Esophagus squamous epithelium (tissue), 5 donors: ENCODE results near the gene SMIM35. TPM values are rescaled to one million over a fixed set of nuclear protein-coding genes. Genes with fewer than 3 reads are reported as not detected.
"Not testable (repeated sequence)": the region's sequence is repeated elsewhere in the genome, so short reads cannot be mapped to it uniquely, and the experiment has no call there.

Experiments used
- DNase-seq: peaks from one replicate; lab custom pipeline; 2025; lab: John Stamatoyannopoulos, UW
- H3K27ac ChIP-seq, 4 donors: fragments of 200-600 bp; sonication (generic); one replicate each; pipeline ENCODE4 v1.5.1; 2016 to 2019; ENCODE audit warnings: mild to moderate bottlenecking in 1 of 4
- H3K27me3 ChIP-seq, 4 donors: fragments of 200-600 bp; sonication (generic); 1 replicate in 3 of 4; 2 replicates in 1 of 4; pipeline versions ENCODE4 v1.5.1 to v1.6.0; 2017 to 2021; ENCODE audit warnings: antibody characterized with exemption in 1 of 4
- H3K36me3 ChIP-seq, 3 donors: fragments of 200-600 bp; sonication (generic); one replicate each; pipeline ENCODE4 v1.5.1; 2016 to 2019
- H3K4me1 ChIP-seq, 3 donors: fragments of 200-600 bp; sonication (generic); one replicate each; pipeline ENCODE4 v1.5.1; 2017 to 2019
- H3K4me3 ChIP-seq, 4 donors: fragments of 200-600 bp; sonication (generic); 1 replicate in 3 of 4; 2 replicates in 1 of 4; pipeline ENCODE4 v1.5.1; 2016 to 2019; ENCODE audit warnings: mild to moderate bottlenecking in 2 of 4, moderate library complexity in 1 of 4
- H3K9me3 ChIP-seq, 3 donors: fragments of 200-600 bp; sonication (generic); one replicate each; pipeline ENCODE4 v1.5.1; 2016 to 2019
- CTCF ChIP-seq, 6 experiments: fragments of 450-650 bp in 4 of 6; fragments of 200-600 bp in 2 of 6; sonication (generic) in 2 of 6; IDR thresholded peaks; one replicate each; pipeline ENCODE4 v1.5.1; 2016 to 2019; ENCODE audit warnings: antibody characterized with exemption in 6 of 6, mild to moderate bottlenecking in 4 of 6, moderate library complexity in 4 of 6
- POLR2A ChIP-seq, 4 donors: fragments of 450-650 bp; IDR thresholded peaks; one replicate each; pipeline ENCODE4 v1.6.1; 2017; ENCODE audit warnings: antibody characterized with exemption in 4 of 4, mild to moderate bottlenecking in 4 of 4, moderate library complexity in 3 of 4
- WGBS, 2 donors: methylation state at CpG; one replicate each; pipeline ENCODE4 v1.1.5; 2018; 5-methylcytosine and 5-hydroxymethylcytosine counted together
- intact Hi-C: fragments of 100-400 bp; cut with DNase I; formaldehyde crosslinking; loops from one replicate; pipeline ENCODE4 v1.15.0; 2022
- total RNA-seq, 4 donors: library from RNA; depleted of rRNA; stranded (reverse); fragments of >200 nt; gene quantifications; one replicate each; pipeline ENCODE4 v1.1.0, GENCODE V29; 2016
- donor health status: DM: yes; HTN: yes; CAD: no.

The SMIM35 gene
- total RNA-seq, 4 donors from 2014 or later, result not detected

- intact Hi-C loops, result no loop called here
- H3K36me3 ChIP-seq, result no peaks in the 10 kb centered on the region
- peak overlapping the region in 1 of 4 donors; percentile 2 for H3K27ac ChIP-seq
- peaks cover 0 to 29% (median 0%) of the 10 kb centered on the region in 4 donors for H3K27me3 ChIP-seq
- DNase-seq, result no peak
- no peak for TF ChIP-seq POLR2A (IDR thresholded peaks at IDR 0.05)
- peaks cover under 1 to 3% (median 1%) of the 10 kb centered on the region in 3 donors for H3K4me1 ChIP-seq
- no peaks in the 10 kb centered on the region for H3K9me3 ChIP-seq
- WGBS, 2 donors, result 82 to 83% methylated on average over 3 of the region's 3 CpGs
- no peak overlapping the region for H3K4me3 ChIP-seq
Observed at GRCh38 chr11:117980720-117981119, 106.0 kb downstream of the SMIM35 start.

- Histone ChIP-seq H3K36me3 (no peaks in the 10 kb centered on the region), H3K4me1 (no peaks in the 10 kb centered on the region), H3K9me3 (no peaks in the 10 kb centered on the region), H3K4me3 (no peak overlapping the region), H3K27ac (no peak overlapping the region), H3K27me3 (peaks cover 0 to 29% (median 0%) of the 10 kb centered on the region in 4 donors)
- 27 to 38% methylated on average over 2 of the region's 2 CpGs for WGBS, 2 donors
- TF ChIP-seq POLR2A (IDR thresholded peaks at IDR 0.05) (no peak), CTCF (IDR thresholded peaks at IDR 0.05) (no peak)
- no peak for DNase-seq
- intact Hi-C loops, result no loop called here
Observed at GRCh38 chr11:117980280-117980679, 106.5 kb downstream of the SMIM35 start.

- H3K4me1 ChIP-seq, result no peaks in the 10 kb centered on the region
- no peak overlapping the region for H3K4me3 ChIP-seq
- peak overlapping the region in 2 of 4 donors; percentile 52 to 62 for H3K27ac ChIP-seq
- TF ChIP-seq POLR2A (IDR thresholded peaks at IDR 0.05) (peak in 2 of 4 donors; percentile 24 to 42), CTCF (IDR thresholded peaks at IDR 0.05) (no peak)
- WGBS, 2 donors, result 67 to 72% methylated on average over 7 of the region's 7 CpGs
- no peaks in the 10 kb centered on the region for H3K36me3 ChIP-seq
- H3K27me3 ChIP-seq, result peaks cover 0 to 29% (median 0%) of the 10 kb centered on the region in 4 donors
- intact Hi-C loops, result no loop called here
- no peaks in the 10 kb centered on the region for H3K9me3 ChIP-seq
- DNase-seq, result no peak
Observed at GRCh38 chr11:117979481-117980211, 107.1 kb downstream of the SMIM35 start.

GRCh38 chr11:117978991-117979390 is 107.8 kb downstream of the SMIM35 start:
- H3K36me3 ChIP-seq, result no peaks in the 10 kb centered on the region
- H3K27me3 ChIP-seq, result peaks cover 0 to 29% (median 0%) of the 10 kb centered on the region in 4 donors
- intact Hi-C loops, result no loop called here
- no peaks in the 10 kb centered on the region for H3K9me3 ChIP-seq
- TF ChIP-seq CTCF (IDR thresholded peaks at IDR 0.05), result no peak
- no peak for TF ChIP-seq POLR2A (IDR thresholded peaks at IDR 0.05)
- no peak overlapping the region for H3K4me3 ChIP-seq
- peak overlapping the region in 2 of 4 donors; percentile 52 to 62 for H3K27ac ChIP-seq
- no peak for DNase-seq
- H3K4me1 ChIP-seq, result no peaks in the 10 kb centered on the region
- 68 to 83% methylated on average over 2 to 4 of the region's 4 CpGs for WGBS, 2 donors

GRCh38 chr11:117978291-117978910 is 108.4 kb downstream of the SMIM35 start:
- intact Hi-C loops, H3K4me1 ChIP-seq, H3K36me3 ChIP-seq, H3K27ac ChIP-seq, DNase-seq, H3K9me3 ChIP-seq, H3K4me3 ChIP-seq: not testable (repeated sequence)
- 73 to 97% methylated on average over 2 to 7 of the region's 36 CpGs for WGBS, 2 donors
- H3K27me3 ChIP-seq, result peaks cover 0 to 29% (median 0%) of the 10 kb centered on the region in 4 donors

GRCh38 chr11:117977612-117978264 is 109.0 kb downstream of the SMIM35 start:
- peaks cover 0 to 33% (median 0%) of the 10 kb centered on the region in 4 donors for H3K27me3 ChIP-seq
- H3K9me3 ChIP-seq, H3K4me3 ChIP-seq, H3K36me3 ChIP-seq, H3K4me1 ChIP-seq, intact Hi-C loops, H3K27ac ChIP-seq, DNase-seq: not testable (repeated sequence)
- WGBS, 2 donors, result 79 to 84% methylated on average over 14 to 15 of the region's 23 CpGs
